Stimulated activated CD4-positive, alpha-beta T cell treated with anti-CD3 and anti-CD28 coated beads, Interleukin-12 subunit alpha, Interleukin-12 subunit beta, amount 100 ng/mL, for 48 hours (primary cell): ENCODE results near the gene TNS4.
A peak's percentile ranks its signal among the peaks of the same experiment; 100 is the strongest.

Experiments used
- DNase-seq, 3 donors: peaks; one replicate each; pipeline ENCODE4 v3.0.0-alpha.2; 2020; ENCODE audit warnings: low read depth in 2 of 3, low spot score in 1 of 3

The TNS4 gene

GRCh38 chr17:40459636-40460603 lies 41.5 kb downstream of the TNS4 start:
- DNase-seq = no peak

DNA sequence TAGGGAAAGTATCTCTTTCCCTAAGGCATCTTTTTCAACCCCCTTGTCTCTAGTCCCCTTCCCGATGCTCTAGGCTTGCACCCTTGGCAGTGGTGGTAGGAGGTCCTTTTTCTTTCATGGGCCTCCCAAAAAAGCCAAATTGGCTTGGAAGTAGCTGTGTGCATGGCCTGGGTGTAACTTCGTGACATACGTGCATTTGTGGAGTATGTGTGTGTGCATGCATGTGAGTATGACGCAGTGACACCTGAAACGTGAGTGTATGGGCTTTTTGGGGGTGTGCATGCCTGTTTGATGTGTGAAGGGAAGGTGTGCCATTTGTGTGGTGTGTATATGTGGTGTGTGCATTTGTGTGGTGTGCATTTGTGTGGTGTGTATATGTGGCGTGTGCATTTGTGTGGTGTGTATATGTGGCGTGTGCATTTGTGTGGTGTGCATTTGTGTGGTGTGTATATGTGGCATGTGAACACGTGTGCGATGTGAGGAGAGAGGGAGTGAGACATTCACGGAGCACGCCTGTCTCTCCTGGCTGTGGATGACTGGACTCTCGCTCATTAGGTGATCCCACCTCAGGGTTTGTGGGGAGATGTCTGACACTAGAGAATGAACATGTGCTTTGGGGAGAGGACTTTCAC lies 42.5 kb downstream of the TNS4 start:
- DNase-seq = no peak

DNA sequence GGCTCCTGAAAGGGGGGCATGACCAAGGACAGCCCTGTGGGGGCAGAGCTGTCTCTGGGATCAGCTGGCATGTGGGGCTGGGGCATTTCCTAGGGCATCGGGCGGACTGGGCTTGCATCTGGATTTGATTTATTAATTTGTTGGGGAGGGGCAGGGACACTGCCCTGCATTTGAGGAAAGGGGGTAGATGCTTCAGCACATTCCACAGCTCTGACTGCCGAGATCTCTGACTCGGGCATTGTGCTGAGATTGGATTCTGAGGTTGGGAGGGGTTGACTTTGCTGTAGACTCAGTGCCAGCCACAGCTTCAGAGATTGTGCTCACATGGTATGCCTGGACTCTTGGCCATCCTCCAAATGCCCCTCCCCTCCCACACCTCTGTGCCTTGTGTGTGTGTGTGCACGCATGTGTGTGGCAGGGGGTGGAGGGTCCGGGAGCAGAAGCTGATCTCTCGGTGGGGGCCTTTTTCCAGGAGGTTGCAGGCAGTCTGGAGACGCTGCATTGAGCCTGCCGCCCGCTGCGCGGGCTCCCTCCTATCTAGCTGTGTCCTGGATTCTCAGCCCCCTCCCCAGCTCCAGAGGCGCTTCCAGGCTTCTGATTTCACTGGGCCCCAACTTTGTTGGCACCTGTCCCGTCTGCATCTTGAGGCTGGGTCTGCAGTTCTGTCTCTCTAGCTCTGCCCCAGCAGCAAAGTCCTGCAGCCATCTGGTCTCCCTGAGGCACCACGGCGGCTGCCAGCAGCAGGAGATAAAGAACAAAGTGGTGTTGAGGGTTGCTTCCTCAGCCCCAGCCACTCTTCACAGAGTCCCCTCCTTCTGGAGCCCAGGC lies 43.2 kb downstream of the TNS4 start:
- no peak for DNase-seq

- DNase-seq = no peak
Measured at GRCh38 chr17:40457369-40457768, 44.1 kb downstream of the TNS4 start.

- no peak for DNase-seq
Measured at GRCh38 chr17:40456396-40456951, 44.9 kb downstream of the TNS4 start.

DNA sequence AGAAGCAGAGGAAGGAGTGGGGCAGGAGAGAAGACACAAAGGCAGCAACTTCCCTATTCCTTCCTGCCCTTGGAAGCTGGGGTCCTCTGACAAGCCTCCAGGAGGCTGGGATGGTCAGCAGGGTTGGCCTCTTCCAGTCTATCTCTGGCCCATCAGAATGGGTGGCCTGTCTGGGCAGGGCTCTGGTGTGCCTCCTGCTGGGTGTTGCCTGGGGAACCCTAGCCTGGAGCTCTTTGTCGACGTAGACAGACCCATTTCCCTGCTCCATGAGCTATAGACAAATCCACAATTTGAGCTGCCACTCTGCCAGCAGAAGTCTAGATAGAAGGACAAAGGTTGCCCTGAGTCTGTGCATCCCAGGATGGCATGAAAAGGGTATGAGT lies 46.8 kb downstream of the TNS4 start:
- no peak for DNase-seq

- DNase-seq = no peak
Measured at GRCh38 chr17:40453881-40454612, 47.4 kb downstream of the TNS4 start.

DNA sequence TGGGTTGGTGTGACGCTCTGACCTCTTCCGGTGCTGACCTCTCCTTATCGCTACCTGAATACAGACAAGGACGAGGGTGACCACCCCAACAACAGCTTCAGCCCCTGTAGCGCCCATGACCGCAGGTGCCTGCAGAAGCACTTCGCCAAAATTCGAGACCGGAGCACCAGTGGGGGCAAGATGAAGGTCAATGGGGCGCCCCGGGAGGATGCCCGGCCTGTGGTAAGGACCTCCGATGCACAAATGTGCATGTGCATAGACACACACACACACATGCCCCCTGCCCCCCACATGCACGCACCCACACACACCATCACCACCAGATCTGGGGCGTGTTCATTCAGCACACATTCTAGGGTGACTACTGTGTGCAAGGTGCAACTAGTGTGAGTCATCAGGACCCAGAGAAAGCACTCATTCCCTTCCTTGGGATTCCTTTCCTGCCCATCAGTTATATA lies 48.5 kb downstream of the TNS4 start:
- DNase-seq = no peak

GRCh38 chr17:40452216-40452787 lies 49.1 kb downstream of the TNS4 start:
- no peak for DNase-seq

DNA sequence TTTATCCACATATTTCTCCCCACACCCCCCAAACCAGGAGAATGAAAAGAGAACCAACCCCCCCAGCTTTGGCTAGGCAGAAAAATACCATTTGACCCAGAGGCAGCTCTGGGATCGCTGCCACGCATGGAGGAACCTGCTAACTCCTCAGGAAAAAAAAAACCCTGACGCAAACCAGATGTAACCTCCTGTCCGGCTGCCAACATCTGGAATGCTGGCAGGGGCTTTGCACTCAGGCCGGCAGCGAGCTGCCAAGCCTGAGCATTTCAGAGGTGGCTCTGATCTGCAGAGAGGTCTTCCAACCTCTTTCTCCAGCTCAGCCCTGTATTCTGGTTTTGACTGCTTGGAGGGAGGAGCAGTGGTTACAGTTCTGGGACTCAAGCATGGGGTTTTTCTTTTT lies 50.0 kb downstream of the TNS4 start:
- no peak for DNase-seq

DNA sequence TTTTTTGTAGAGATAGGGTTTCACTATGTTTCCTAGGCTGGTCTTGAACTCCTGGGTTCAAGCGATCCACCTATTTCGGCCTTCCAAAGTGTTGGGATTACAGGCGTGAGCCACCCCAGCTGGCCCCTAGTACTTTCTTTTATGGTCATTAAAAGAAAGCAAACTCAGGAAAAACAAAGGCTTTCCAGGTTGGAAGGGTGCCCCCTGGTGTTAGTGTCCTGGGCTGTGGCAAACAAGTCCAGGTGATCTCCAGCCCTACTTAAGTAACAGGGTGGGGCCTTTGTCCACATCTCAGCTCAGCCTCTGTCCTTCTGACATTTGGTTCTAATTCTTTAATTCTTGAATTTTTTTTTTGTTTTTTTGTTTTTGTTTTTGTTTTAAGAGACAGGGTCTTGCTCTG lies 51.2 kb downstream of the TNS4 start:
- peak in 2 of 3 donors; percentile 18 to 52 for DNase-seq

DNA sequence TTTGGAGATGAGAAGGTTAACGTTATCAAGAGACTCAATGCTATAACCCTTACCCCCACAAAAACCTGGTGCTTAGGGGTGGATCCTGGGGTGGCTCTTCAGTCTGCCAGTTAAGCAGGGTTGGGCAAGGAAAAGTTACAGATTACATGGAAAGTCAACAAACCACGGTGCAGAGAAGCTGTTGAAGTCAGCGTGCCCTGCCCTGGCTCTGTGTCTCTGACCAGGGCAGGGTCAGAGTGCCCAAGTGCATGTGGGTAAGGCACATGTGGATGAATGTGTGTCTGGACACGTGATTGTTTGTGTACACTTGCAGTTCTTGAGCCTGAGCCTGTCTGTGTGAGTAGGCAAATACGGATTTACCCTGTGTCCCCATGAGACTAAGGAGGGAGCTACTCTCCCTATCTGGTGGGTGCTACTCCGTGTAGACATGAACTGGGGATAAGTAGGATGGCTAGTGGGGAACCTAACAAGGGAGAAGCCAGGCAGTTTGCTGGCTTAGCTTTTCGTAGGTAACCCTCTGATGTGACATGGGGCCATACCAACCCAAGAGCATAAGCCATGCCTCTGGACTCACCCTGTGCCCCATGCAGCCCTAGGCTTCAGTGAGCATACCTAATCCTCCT lies 52.7 kb downstream of the TNS4 start:
- no peak for DNase-seq

DNA sequence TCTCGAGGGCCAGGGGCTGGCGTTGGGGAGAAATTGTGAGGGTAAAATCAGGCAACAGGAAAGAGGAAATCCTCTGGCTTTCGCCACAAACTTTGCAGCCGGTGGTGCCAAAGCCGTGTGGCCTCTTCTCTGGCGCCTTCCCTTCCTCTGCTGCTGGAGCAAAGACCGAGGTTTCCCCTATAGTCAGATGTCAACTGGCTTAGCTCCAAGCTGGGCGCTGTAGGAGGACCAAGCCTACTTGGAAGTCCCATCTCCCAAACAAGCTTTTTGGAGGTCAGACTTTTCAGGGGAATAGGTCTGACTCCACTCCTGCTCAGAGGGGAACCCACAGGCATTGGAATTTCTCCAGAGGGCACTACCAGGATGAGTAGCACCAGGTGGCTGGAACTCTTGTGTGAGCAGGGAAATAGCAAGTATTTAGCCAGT lies 53.2 kb downstream of the TNS4 start:
- no peak for DNase-seq

- no peak for DNase-seq
Measured at GRCh38 chr17:40447806-40448205, 53.6 kb downstream of the TNS4 start.

DNA sequence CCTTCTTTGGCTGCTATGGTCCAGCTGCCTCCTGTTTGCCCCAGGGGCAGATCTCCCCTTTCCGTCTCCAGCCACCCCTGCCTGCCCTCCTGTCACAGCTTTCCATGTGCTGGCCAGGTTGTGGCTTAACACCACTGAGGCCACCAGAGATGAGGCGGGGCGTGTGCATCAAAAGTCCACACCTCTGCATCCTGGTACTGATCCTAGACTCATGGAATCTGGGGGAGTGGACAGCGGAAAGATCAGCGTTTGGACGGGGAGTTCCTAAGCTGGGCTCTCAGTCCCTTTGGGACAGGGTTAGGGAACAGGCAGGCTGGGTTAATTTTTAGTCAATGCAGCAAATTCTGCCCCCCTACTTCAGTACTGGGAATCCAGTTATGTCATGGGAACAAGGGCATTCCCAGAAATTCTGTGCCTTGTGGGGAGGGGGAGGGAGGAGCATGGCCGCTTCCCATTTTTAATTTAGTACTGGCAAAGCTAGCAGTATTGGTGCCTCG lies 54.2 kb downstream of the TNS4 start:
- no peak for DNase-seq

- DNase-seq = no peak
Measured at GRCh38 chr17:40445751-40446468, 55.5 kb downstream of the TNS4 start.

DNA sequence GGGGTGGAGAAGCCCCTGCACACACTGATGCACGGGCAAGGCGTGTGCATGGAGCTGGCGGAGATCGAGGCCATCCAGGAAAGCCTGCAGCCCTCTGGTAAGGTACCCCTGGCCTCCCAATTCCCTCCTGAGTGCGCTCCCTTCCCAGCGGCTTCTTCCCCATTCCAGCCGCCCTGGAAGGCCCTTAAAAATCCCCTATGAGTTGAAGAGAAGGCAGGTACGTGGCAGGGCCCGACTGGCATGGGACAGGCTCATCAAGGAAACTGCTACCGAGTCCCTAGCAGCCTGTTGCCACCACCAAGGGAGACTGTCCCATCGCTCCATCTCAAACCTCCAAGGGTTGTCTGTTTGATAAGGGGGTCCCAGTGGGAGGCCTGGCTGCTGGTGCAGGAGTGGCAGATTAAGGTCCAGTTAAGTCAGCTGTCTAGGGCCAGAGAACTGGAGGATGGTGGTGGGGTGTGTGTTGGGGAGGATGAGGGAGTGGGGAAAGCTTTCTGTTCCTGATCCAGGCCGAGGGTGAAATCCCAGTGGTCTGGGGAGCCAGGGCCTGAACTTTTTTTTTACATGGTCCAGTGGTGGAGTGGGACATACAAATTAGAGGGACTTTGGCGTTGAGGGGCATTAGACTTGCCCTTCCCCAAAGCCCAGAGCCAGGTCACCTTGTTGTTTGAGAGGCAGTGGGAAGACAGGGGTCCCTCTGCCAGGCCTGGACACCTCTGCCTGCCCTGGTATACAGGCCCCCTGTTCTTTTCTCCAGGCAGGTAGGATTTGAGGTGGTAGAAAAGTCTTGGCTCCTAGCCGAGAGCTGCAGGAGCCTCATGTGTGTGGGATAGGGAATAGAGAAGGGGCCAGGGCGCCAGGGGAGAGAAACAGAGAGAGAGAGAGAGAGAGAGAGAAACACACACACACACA lies 57.2 kb downstream of the TNS4 start:
- DNase-seq = peak in 1 of 3 donors; percentile 11
